GM12891 (cell line): ENCODE results near the gene WIPI1.

Experiments used
- PAX5 ChIP-seq: IDR thresholded peaks from 2 replicates; pipeline ENCODE4 v1.6.1; 2011; ENCODE audit warnings: low read length, moderate library complexity, mild to moderate bottlenecking; ENCODE audit not compliant: insufficient read depth, severe bottlenecking
- POLR2A ChIP-seq: IDR thresholded peaks from 2 replicates; pipeline ENCODE4 v1.6.1; 2011; ENCODE audit warnings: low read depth, low read length, control low read depth
- POLR2AphosphoS5 ChIP-seq: IDR thresholded peaks from 2 replicates; pipeline ENCODE4 v1.6.1; 2011; ENCODE audit warnings: low read depth, low read length, control low read depth
- POU2F2 ChIP-seq: IDR thresholded peaks from 2 replicates; pipeline ENCODE4 v1.6.1; 2011; ENCODE audit warnings: low read depth, mild to moderate bottlenecking, control low read depth, low read length, moderate library complexity
- SPI1 ChIP-seq: IDR thresholded peaks from 2 replicates; pipeline ENCODE4 v1.6.1; 2011; ENCODE audit warnings: low read depth, low read length, control low read depth
- TAF1 ChIP-seq: IDR thresholded peaks from 2 replicates; pipeline ENCODE4 v1.6.1; 2011; ENCODE audit warnings: low read depth, low read length, control low read depth

DNA sequence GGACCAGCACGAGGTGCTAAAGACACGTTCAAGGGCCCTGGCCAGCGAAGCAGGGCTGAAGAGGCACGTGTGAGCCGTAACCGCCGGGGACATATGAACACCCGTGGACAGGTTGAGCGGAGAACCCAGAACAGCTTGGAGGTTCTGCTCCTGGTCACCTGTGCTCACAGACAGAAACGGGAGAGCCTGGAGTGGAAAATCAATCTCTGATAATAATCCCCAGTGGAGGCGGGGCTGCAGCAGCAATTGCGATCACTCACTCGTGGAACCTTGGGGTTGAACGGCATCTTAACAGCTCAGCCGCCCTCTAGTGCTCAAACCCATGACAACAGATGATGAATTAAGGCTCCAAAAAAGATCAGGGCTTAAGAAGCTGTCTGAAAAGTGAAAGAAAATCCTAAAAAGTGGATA lies 25.6 kb downstream of the WIPI1 start:
- TF ChIP-seq POLR2A (no peak), POLR2AphosphoS5 (no peak), TAF1 (no peak), POU2F2 (no peak), SPI1 (no peak), PAX5 (no peak)
